Transverse colon (tissue), 4 donors: ENCODE measurements around the gene FDX1. TPM values are rescaled to one million over a fixed set of nuclear protein-coding genes. Genes with fewer than 3 reads are reported as not detected.

Experiments used
- DNase-seq: peaks from one replicate; pipeline ENCODE4 v3.0.0-alpha.2; 2019
- H3K27ac ChIP-seq, 4 donors: fragments of 200-600 bp; sonication (generic); 2 replicates each; pipeline ENCODE4 v1.5.1; 2016 to 2018; ENCODE audit warnings: inconsistent platforms in 4 of 4
- H3K27me3 ChIP-seq: fragments of 200-600 bp; sonication (generic); 2 replicates; pipeline ENCODE4 v1.5.1; 2017; ENCODE audit warnings: inconsistent platforms
- H3K36me3 ChIP-seq, 4 donors: fragments of 200-600 bp; sonication (generic); 2 replicates each; pipeline ENCODE4 v1.5.1; 2017 to 2019; ENCODE audit warnings: inconsistent platforms in 4 of 4
- H3K4me1 ChIP-seq, 4 donors: fragments of 200-600 bp; sonication (generic); 2 replicates each; pipeline ENCODE4 v1.5.1; 2017 to 2020; ENCODE audit warnings: inconsistent platforms in 4 of 4
- H3K4me3 ChIP-seq, 4 donors: fragments of 200-600 bp; sonication (generic); 1 replicate in 1 of 4; 2 replicates in 3 of 4; pipeline versions ENCODE4 v1.5.1 to v1.6.1; 2017 to 2019; ENCODE audit warnings: inconsistent platforms in 4 of 4
- H3K9me3 ChIP-seq, 2 donors: fragments of 200-600 bp; sonication (generic); 2 replicates each; pipeline ENCODE4 v1.5.1; 2017 to 2019; ENCODE audit warnings: inconsistent platforms in 2 of 2
- CTCF ChIP-seq, 5 experiments: fragments of 200-600 bp in 3 of 5; fragments of 450-650 bp in 2 of 5; sonication (generic) in 3 of 5; IDR thresholded peaks; 1 replicate in 2 of 5; 2 replicates in 3 of 5; pipeline ENCODE4 v1.5.1; 2016 to 2017; ENCODE audit warnings: antibody characterized with exemption in 5 of 5, inconsistent platforms in 3 of 5, mild to moderate bottlenecking in 2 of 5, moderate library complexity in 1 of 5
- EP300 ChIP-seq: sonication (generic); formaldehyde crosslinking; IDR thresholded peaks from one replicate; pipeline ENCODE4 v1.6.1; 2017; ENCODE audit warnings: antibody characterized with exemption, low read depth
- POLR2A ChIP-seq: fragments of 450-650 bp; IDR thresholded peaks from one replicate; pipeline ENCODE4 v1.6.1; 2016; ENCODE audit warnings: antibody characterized with exemption, mild to moderate bottlenecking, moderate library complexity
- POLR2AphosphoS5 ChIP-seq, 3 donors: sonication (generic); formaldehyde crosslinking; IDR thresholded peaks; one replicate each; pipeline ENCODE4 v1.6.1; 2016; ENCODE audit warnings: antibody characterized with exemption in 3 of 3
- WGBS, 2 donors: methylation state at CpG; one replicate each; pipeline ENCODE4 v1.1.5; 2018; ENCODE audit warnings: low coverage in 1 of 2; 5-methylcytosine and 5-hydroxymethylcytosine counted together
- in situ Hi-C, 4 donors: fragments of 200-750 bp; cut with MboI; loops; one replicate each; pipeline versions ENCODE4 v1.15.0 to v1.15.1; 2017; ENCODE audit warnings: low sequenced_read_pairs in 3 of 4, low pct_ligation_motif_present in 1 of 4, low pct_unique_long_range_greater_than_20kb in 1 of 4
- intact Hi-C: fragments of 100-400 bp; cut with DNase I; formaldehyde crosslinking; loops from one replicate; pipeline ENCODE4 v1.15.1; 2023; ENCODE audit warnings: low total_unique reads
- total RNA-seq, 4 donors: library from RNA; depleted of rRNA; stranded (reverse); fragments of >200 nt; gene quantifications; one replicate each; pipeline ENCODE4 v1.1.0, GENCODE V29; 2016

FDX1 gene
- total RNA-seq, 4 donors from 2014 or later, result 25.4 to 28.9 (median 26.8) TPM

- no peaks in the 10 kb centered on the region for H3K4me1 ChIP-seq
- H3K27ac ChIP-seq, result no peak overlapping the region
- no peak for DNase-seq
- H3K36me3 ChIP-seq, result no peaks in the 10 kb centered on the region
- in situ Hi-C loops (no loop called here), intact Hi-C loops (loop anchor here (5.0 kb wide), 1 partner anchor 836 kb away; no protein-coding TSS in a partner anchor)
- no peaks in the 10 kb centered on the region for H3K9me3 ChIP-seq
- H3K27me3 ChIP-seq, result no peaks in the 10 kb centered on the region
- 70 to 80% methylated on average over 5 to 12 of the region's 12 CpGs for WGBS, 2 donors
- TF ChIP-seq CTCF (IDR thresholded peaks at IDR 0.05), result no peak
- no peak for TF ChIP-seq POLR2A
- no peak for TF ChIP-seq POLR2AphosphoS5 (IDR thresholded peaks at IDR 0.05)
- TF ChIP-seq EP300, result no peak
- no peak overlapping the region for H3K4me3 ChIP-seq
These were observed 83.6 kb downstream of the FDX1 start for GRCh38 chr11:110513259-110513801.

DNA sequence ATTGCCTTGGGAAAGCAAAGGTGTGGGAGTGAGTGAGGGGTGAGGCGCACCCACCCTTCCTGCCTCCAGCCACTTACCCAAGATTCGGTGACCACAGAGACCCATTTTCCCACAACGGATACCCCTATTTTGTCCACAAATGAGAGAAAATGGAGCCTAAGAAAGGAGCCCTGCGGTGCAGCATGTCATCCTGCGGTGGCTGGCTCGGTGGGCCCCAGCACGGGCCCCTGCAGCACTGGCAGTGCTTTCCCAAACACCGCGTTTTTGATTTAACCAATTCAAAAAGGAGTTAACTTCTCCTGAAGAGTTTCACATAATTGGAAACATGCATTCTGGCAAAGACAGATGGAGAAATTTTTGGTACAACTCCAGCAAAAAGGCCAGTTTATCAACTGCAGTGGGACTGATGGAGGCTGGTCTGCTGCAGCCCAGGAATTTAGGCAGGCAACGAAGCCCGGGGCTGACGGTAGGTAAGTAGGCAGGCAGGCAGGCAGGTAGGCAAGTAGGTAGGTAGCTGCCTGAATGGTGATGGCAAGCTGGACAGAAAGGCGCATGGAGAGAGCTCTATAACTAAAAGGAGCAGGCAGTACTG lies 84.2 kb downstream of the FDX1 start:
- 81 to 87% methylated on average over 3 to 13 of the region's 13 CpGs for WGBS, 2 donors
- Histone ChIP-seq H3K9me3 (no peaks in the 10 kb centered on the region), H3K36me3 (no peaks in the 10 kb centered on the region), H3K4me3 (no peak overlapping the region), H3K27me3 (no peaks in the 10 kb centered on the region), H3K4me1 (no peaks in the 10 kb centered on the region), H3K27ac (no peak overlapping the region)
- in situ Hi-C loops (no loop called here), intact Hi-C loops (loop anchor here (5.0 kb wide), 1 partner anchor 837 kb away; no protein-coding TSS in a partner anchor)
- no peak for TF ChIP-seq POLR2AphosphoS5 (IDR thresholded peaks at IDR 0.05)
- no peak for TF ChIP-seq EP300
- no peak for TF ChIP-seq POLR2A
- no peak for TF ChIP-seq CTCF (IDR thresholded peaks at IDR 0.05)
- DNase-seq, result no peak

Other genes starting within 250 kb of the FDX1 start
- gene RDX, start 133.3 kb upstream of the FDX1 start, total RNA-seq, result 10 to 100 TPM; 16.8 to 34.8 (median 21.9) TPM